Stimulated activated CD8-positive, alpha-beta memory T cell treated with anti-CD3 and anti-CD28 coated beads, Interleukin-7, amount 100 ng/mL, for 4 hours (primary cell): ENCODE measurements around the gene CRTC1.

Source experiments
- DNase-seq, 2 donors: peaks; one replicate each; pipeline ENCODE4 v3.0.0-alpha.2; 2020; ENCODE audit warnings: low read depth in 2 of 2

CRTC1 gene

DNA sequence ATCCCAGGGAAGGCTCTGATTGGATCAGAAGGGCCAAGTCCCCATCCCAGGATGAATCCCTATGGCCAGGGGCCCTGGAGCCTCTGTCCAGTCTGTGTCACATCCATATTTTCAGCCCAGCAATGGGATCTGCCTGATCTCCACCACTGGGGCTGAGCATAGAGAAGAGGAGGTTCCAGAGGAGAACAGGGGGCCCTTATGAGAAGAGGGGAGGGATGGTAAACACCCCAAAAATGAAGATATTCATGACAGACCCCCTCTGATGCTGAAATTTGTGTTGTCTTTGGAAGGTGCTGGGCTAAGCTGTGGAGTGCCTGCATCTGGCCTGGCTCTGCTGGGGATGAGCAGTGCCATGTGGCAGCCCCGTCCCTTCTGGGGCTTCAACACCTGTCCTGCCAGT, 32.2 kb upstream of the CRTC1 start:
- DNase-seq, result no peak

DNA sequence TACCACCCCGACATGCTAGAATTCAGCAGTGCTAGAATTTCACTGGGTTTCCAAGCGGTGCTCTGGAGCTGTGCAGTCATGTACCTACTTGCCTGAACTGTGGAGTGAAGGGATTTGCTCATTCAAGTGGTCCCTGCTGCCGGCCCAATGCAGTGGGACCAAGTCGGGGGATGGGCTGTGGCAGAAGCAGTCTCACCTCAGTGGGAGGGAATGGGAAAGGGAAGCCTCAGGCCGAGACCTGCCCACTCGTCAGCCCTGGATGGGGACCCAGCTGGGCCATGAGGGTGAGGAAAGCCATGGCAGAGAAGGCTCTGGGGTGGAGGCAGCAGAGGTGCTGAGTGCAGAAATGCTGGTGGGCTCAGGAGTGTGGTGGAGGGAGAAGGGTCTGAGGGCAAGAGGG, 31.7 kb upstream of the CRTC1 start:
- DNase-seq, result no peak

DNA sequence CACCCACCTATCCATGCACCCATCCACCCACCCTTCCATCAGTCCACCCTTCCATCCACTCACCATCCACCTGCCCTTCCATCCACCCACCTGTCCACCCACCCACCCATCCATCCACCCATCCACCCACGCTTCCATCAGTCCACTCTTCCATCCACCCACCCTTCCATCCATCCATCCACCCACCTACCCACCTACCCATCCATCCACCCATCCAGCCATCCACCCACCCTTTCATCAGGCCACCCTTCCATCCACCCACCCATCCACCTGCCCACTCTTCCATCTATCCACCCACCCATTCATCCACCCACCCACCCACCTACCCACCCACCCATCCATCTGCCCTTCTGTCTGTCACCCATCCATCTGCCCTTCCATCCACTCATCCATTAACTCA, 29.6 kb upstream of the CRTC1 start:
- no peak for DNase-seq

DNA sequence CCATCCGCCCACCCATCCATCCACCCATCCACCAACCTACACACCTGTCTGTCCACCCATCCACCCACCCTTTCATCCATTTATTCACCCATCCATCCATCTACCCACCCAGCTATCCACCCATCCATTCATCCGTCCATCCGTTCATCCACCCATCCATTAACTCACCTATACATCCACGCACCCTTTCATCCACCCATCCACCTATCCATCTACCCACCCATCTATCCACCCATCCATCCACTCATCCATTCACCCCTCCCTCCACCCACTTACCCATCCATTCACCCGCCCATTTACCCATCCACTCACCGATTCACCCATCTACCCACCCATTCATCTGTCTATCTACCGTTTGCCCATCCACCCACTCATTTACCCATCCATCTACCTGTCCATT, 29.0 kb upstream of the CRTC1 start:
- DNase-seq, result no peak

DNA sequence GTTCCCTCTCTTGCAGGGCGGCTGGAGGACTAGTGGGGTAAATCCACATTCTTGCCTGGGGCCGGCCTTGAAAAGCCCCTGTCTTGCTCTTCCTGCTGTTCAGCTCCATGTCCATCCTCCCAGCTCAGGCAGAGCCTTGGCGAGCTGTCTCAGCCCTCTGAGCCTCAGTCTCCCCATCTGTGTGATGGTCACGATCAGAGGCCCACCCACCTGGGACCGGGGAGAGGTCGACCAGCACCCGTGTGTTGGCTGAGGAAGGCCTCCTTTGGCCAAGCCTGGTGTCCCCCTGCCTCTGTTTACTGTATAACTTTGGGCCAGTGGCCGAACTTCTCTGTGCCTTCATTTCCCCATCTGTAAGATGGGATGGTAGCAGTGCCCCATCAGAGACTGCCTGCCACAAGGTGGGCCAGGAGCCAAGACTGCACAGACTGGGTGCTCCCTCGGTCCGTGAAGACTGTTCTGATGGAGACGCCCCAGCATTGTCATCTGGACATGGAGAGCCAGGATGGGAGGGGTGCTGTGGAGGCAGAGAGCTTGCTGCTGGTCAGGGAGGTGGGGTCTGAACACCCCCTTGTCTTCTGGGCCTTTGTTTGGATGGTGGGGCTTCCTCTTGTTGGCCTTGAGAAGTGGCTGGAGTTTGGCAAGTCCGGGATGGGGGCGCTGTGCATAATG, 28.2 kb upstream of the CRTC1 start:
- no peak for DNase-seq

DNA sequence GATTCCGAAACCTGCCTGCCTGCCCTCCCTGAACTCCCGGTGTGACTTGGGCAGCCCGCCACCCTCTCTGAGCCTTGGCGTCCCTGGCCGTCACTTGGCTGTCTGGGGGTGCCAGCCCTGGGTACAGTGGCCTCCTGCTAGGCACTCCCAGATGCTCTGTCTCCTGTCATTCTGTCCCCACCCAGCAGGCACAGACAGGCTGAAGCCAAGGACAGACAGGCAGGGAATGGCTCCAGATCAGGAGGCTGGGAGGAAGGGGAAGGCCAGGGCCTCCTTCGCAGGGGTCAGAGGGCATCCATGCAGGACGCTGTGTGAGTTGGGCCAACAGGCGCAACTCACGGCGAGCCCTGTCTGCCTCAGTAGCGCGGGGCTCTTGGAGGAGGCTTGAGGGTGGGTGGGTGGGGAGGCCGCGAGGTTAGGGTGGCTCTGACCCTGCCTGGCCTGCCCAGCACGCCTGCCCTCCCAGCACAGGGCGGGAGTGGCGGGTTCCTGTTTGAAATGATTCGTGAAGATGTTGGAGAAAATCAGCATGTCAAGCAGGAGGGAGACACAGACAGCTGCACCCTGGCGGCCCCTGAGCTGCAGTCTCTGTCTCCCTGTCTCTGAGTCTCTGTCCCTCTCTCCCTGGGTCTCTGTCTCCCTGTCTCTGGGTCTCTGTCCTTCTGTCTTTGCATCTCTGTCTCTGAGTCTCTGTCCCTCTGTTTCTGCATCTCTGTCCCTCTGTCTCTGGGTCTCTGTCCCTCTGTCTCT, 27.0 kb upstream of the CRTC1 start:
- DNase-seq, result no peak

DNA sequence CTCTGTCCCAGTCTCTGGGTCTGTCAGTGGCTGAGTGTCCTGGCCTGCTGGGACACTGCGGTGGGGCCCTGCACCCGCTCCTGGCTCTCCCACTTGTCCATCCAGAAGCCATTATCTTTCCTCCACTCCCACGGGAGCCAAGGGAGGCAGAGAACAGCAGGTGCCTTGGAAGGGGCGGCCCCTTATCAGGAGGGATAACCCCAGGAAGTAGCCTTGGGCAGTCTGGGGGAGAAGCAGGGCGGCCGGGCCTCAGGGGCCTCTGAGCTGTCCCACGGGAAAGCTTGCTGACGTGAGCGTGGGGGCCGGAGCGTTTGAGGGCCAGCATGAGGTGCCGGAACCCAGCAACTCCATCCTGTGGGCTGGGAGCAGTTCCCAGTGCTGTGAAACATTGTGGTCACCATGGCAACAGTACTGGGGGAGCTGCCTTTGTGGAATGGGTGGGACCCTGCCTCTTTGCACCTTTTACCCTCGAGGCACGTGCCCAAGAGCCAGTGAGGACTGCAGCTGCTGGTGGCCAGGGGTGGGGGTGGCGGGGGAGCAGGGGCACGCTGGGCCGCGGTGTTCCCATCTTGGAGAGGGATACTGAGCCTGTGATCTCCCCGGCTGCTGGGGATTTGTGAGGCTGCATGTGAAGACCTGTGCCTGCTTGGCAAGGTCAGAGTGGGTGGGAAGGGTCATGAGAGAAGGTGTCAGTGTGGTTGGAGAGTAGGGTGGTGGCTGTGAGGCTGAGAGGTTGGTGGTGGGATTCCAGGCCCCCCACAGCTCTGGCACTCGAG, 25.7 kb upstream of the CRTC1 start:
- no peak for DNase-seq

DNA sequence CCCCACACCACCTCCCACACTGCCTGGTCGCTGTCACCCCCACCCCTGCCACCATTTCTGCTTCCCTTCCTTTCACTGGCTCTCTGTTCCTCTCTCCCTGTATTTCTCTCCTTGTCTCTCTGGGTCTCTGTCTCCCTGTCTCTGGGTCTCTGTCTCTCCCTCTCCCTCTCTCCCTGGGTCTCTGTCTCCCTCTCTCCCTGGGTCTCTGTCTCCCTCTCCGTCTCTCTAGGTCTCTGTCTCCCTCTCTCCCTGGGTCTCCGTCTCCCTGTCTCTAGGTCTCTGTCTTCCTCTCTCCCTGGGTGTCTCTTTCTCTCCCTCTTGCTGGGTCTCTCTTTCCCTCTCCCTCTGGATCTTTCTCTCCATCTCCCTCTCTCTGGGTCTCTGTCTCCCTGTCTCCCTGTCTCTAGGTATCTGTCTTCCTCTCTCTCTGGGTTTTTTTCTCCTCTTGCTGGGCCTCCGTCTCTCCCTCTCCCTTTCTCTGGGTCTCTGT, 25.1 kb upstream of the CRTC1 start:
- no peak for DNase-seq

DNA sequence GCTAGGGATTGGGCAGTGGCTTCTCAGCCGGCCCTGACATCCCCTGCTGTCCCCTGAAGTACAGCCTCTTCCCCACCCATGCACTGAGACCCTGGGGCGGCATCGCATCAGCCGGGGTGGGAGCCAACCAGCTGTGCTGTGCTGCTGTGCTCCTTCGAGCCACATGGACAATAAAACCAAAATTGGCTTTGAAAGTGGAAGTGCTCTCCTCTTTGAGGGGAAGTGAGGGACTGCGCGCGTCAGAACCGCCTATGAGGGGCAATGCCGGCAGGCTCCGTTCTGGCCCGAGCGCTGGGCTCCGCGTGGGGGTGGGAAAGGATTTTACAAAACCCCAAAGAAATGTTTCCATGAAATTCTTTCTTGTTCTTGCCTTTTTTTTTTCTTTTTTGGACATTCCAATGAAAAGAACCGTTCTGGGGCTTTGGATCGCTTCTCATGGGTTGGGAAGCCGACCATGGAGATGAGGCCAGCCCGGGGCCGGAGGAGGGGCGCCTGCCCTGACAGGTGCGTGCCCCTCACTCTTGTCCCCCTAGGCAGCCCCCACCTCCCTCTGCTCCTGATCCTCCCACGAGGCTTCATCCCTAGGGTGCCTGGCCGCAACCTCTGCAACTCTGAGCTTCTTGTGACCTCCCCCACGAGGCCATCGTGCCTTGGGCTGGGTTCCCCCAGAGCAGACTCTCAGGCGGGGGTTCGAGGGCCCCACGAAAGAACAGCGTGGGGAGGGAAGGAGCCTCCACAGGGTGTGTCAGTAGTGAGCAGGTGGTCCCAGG, 24.0 kb upstream of the CRTC1 start:
- DNase-seq, result no peak

DNA sequence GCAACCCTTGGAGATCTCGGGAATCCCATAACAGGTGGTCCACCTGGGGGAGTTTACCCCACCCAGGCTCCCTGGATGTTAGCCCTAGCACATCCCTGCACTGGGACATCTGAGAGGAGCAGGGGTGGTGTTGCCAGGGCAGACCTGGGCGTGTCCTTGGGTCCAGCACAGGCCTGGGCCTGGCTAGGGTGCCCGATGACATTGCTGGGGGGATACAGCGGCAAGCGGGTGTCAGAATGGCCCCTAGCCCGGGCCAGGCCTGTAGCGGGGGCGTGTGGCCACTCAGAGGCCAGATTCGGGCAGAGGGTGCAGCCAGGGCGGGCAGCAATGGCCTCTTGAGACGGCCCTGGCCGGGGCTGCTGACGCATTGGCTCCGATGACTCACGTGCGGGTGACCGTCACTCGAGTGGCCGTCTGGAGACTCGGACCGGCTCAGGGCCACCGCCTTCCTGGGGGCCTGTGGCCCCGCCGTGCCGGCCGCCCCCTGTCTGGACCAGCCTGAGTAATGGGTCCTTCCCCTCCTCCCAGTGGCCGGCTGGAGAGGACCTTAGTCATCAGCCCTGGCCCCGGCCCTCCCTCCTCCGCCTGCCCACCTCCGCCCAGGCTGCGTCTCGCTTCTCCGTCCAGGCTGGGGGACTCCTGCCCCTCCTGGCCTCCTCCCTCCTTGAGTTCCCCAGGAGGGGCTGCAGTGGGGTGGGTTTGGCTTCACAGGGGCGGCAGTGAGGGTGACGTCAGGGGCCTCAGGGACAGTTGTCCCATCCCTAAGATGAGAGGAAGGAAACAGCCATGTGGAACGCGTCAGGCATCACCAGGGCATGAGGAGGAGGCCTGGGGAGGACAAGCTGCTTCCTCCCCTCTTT, 23.2 kb upstream of the CRTC1 start:
- no peak for DNase-seq

DNA sequence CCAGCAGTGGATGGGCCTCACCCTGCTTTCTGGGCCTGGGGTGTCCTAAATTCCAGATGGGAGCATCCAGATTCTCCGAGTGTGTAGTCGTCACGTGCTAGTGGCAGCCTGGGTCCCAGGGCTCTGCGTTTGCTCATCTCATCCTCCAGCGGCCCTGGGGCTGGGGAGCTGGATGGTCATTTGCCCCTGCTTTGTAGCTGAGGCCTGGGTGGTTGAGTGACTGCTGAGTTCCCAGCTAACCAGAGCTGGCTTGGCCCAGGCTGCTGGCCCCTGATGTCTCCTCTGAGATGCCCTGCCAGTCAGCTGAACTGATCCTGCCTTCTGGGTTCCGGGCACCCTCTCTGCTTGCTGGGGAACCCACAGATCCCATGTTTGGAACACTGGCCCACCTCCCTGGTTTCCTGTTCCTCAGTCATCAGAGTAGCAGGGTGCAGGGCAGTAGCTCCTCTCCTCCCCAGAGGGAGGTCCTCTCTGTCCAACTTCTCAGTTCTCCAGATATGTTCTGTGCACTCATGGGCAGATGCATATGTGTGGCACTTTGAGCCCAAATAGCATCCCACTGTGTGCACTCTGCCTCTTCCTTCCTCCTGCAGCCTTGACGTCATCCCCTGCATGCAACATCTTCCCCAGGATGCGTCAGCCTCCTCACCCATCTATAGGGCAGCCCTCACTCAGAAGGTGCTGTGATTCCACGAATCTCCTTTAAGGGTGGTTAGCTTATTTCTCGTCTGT, 22.4 kb upstream of the CRTC1 start:
- no peak for DNase-seq

DNA sequence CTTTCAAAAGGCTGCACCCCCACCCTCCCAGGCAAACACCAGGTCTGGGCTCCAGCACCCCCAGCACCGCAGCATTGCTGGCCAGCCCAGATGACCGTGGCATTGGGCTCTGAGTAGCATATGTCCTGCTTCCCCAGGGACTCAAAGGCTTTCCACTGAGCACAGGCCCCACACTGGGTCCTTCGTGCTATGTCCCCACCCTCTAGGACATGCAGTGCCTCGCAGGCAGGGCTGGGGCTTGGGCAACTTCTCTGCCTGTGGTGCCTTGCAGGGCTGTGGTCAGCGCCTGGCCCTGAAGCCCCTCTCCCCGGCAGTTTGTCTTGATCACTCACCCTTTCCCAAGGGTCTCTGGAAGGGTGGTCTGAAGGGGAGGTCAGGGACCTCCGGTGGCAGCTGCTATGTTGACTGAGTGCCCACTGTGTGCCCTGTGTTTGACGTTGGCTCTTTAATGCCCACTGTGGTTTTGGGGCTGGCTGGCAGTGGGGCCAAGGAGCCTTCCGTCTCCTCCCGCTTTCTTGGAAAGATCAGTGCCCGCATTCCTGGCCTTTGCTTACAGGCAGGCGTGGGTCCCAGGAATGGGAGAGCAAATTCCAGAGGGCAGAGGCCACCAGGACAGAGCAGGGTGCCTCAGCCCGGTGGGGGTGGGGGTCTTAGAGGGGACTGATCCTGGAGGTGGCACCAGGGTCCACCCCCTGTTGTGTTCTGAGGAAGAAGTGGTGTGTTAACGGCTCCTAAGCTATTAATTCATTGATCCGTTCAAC, 20.3 kb upstream of the CRTC1 start:
- DNase-seq, result no peak

DNA sequence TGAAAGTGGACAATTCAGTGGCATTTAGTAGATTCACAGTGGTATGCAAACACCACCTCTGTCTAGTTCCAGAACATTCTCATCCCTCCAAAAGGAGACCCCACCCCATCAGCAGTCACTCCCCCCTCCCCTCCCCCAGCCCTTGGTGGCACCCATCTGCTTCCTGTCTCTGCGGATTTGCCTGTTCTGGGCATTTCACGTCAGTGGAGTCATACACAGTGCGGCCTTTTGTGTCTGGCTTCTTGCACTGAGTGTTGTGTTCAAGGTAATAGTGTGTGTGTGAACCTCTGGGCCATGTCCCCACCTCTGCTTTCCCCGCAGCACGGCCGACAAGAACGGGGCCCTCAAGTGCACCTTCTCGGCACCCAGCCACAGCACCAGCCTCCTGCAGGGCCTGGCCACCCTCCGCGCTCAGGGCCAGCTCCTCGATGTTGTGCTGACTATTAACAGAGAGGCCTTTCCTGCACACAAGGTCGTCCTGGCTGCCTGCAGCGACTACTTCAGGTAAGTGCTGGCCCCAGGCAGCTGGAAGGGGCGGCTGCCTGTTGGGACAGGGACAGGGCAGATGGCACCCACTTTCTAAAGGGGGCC, 19.4 kb upstream of the CRTC1 start:
- DNase-seq, result no peak

DNA sequence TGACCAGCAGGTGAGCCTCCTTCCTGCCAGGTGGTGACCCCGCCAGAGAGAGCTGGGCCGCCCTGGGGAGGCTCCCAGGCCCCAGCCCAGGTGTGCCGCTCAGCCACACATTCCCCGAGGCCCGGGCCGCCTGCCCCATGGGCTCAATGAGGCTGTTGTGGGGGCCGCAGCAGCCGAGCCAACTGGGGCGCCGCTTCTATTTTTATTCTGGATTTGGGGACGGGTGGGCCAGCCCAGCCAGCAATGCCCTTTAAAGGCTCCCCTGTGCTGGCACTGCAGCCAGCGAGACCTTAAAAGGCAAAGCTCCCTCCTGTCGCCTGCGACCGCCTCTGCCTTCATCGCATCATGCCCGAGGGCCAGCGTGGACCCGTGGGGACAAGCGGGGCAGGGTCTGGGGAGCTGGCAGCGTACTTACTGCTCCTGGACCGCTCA, 17.7 kb upstream of the CRTC1 start:
- no peak for DNase-seq

DNA sequence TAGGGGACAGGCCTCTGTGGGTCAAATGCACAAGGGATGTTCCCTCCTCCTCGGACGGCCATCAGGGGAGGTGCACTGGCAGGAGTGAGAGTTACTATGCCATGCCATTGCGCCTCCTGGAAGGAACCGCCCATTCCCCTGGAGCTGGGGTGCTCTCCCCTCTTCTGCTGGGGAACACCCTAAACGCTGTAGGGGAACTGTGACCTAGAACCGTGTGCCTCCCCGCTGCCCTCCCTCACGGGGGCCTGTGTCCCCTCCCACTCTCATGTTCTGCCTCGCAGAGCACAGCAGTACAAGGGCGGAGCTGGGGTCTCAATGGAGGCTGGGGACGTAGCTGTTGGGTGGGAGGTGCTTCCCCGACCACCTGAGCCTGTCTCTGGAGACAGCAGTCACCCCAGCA, 17.2 kb upstream of the CRTC1 start:
- DNase-seq, result no peak

DNA sequence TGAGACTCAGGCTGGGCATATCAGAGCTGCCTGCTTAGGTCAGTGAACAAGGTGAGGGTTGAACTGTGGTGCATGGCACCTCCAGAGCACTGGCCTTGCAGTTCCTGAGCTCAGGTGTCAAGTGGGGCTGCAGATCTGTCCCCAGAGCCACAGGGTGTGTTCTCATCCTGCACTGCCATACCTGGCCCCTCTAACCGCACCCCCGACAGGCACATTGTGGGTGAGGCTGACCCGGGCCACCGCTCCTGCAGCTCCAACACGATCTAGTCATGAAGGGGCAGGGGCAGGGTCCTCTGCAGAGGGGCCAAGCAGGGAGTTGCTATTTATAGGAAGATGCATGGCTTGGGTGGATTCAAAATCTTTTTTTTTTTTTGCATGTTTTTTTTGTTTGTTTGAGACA, 16.7 kb upstream of the CRTC1 start:
- DNase-seq, result no peak

DNA sequence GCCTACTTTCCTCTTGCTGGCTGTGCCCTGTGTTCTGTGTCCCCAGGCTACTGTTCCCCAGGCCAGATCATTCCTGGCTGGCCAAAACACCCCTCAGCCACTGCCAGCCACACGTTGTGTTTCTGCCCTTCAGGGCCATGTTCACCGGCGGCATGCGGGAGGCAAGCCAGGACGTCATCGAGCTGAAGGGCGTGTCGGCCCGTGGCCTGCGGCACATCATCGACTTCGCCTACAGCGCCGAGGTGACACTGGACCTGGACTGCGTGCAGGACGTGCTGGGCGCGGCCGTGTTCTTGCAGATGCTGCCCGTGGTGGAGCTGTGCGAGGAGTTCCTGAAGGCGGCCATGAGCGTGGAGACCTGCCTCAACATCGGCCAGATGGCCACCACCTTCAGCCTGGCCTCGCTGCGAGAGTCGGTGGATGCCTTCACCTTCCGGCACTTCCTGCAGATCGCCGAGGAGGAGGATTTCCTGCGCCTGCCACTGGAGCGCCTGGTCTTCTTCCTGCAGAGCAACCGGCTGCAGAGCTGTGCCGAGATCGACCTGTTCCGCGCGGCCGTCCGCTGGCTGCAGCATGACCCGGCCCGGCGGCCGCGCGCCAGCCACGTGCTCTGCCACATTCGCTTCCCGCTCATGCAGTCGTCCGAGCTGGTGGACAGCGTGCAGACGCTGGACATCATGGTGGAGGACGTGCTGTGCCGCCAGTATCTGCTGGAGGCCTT, 15.8 kb upstream of the CRTC1 start:
- no peak for DNase-seq

DNA sequence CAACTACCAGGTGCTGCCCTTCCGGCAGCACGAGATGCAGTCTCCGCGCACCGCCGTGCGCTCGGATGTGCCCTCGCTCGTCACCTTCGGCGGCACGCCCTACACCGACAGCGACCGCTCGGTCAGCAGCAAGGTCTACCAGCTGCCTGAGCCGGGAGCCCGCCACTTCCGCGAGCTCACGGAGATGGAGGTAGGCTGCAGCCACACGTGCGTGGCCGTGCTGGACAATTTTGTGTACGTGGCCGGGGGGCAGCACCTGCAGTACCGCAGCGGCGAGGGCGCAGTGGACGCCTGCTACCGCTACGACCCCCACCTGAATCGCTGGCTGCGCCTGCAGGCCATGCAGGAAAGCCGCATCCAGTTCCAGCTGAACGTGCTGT, 15.2 kb upstream of the CRTC1 start:
- no peak for DNase-seq
